CD4-positive, alpha-beta memory T cell (primary cell): ENCODE measurements around the gene MCL1. TPM values are rescaled to one million over a fixed set of nuclear protein-coding genes. Genes with fewer than 3 reads are reported as not detected.

Experiments
- CTCF ChIA-PET: fragments of 350-600 bp; sonication (Branson Sonifier 250); formaldehyde crosslinking; loops from one replicate; lab custom pipeline; 2021; ENCODE audit warnings: inconsistent platforms; ENCODE audit not compliant: partially characterized antibody; lab: Charles Lee
- POLR2A ChIA-PET: fragments of 350-600 bp; sonication (Branson Sonifier 250); formaldehyde crosslinking; loops from one replicate; lab custom pipeline; 2021; ENCODE audit not compliant: partially characterized antibody; lab: Charles Lee
- DNase-seq, 5 donors: peaks; one replicate each; pipeline versions ENCODE4 v3.0.0 to v3.0.0-alpha.2; 2020 to 2022; ENCODE audit warnings: mixed read lengths in 1 of 5
- H3K27ac ChIP-seq: one replicate; pipeline ENCODE4 v1.7.0; 2013; ENCODE audit warnings: low read depth, low read length
- H3K27me3 ChIP-seq: 2 replicates; pipeline ENCODE4 v1.7.0; 2013; ENCODE audit warnings: mild to moderate bottlenecking, low read length, moderate library complexity; ENCODE audit not compliant: insufficient read depth
- H3K36me3 ChIP-seq: 2 replicates; pipeline ENCODE4 v1.7.0; 2013; ENCODE audit warnings: mild to moderate bottlenecking, low read length, moderate library complexity; ENCODE audit not compliant: insufficient read depth
- H3K4me1 ChIP-seq: 2 replicates; pipeline ENCODE4 v1.7.0; 2013; ENCODE audit warnings: mild to moderate bottlenecking, low read length, moderate library complexity; ENCODE audit not compliant: insufficient read depth
- H3K4me3 ChIP-seq, 2 donors: one replicate each; pipeline ENCODE4 v1.7.0; 2013; ENCODE audit warnings: low read length in 2 of 2, mild to moderate bottlenecking in 1 of 2
- H3K9me3 ChIP-seq, 2 donors: one replicate each; pipeline ENCODE4 v1.7.0; 2013; ENCODE audit warnings: low read length in 2 of 2, control low read depth in 1 of 2; ENCODE audit not compliant: control insufficient read depth in 1 of 2
- H3K27ac Mint-ChIP-seq, 7 donors: one replicate each; pipeline ENCODE4 v1.8.0; 2020 to 2021; ENCODE audit warnings: mixed read lengths in 7 of 7, mild to moderate bottlenecking in 6 of 7, inconsistent platforms in 3 of 7, moderate library complexity in 3 of 7
- H3K27me3 Mint-ChIP-seq, 2 donors: one replicate each; pipeline ENCODE4 v1.8.0; 2020 to 2021; ENCODE audit warnings: mixed read lengths in 2 of 2
- H3K36me3 Mint-ChIP-seq, 2 donors: one replicate each; pipeline ENCODE4 v1.8.0; 2020 to 2021; ENCODE audit warnings: mixed read lengths in 2 of 2, inconsistent platforms in 1 of 2, mild to moderate bottlenecking in 1 of 2
- H3K4me1 Mint-ChIP-seq, 4 donors: one replicate each; pipeline ENCODE4 v1.8.0; 2020 to 2021; ENCODE audit warnings: mixed read lengths in 4 of 4, mild to moderate bottlenecking in 1 of 4
- H3K4me3 Mint-ChIP-seq, 8 donors: one replicate each; pipeline ENCODE4 v1.8.0; 2020 to 2021; ENCODE audit warnings: mixed read lengths in 8 of 8, mild to moderate bottlenecking in 7 of 8, moderate library complexity in 6 of 8, inconsistent platforms in 3 of 8
- H3K9me3 Mint-ChIP-seq, 8 donors: one replicate each; pipeline ENCODE4 v1.8.0; 2020 to 2021; ENCODE audit warnings: mixed read lengths in 8 of 8, mild to moderate bottlenecking in 5 of 8, inconsistent platforms in 3 of 8, moderate library complexity in 1 of 8
- intact Hi-C: fragments of 100-400 bp; cut with micrococcal nuclease; formaldehyde crosslinking; loops from one replicate; pipeline ENCODE4 v1.15.1; 2023
- microRNA-seq: library from miRNA; unstranded; fragments of <30 nt; microRNA quantifications from one replicate; pipeline ENCODE4 v1.2.0, GENCODE V29; 2021; ENCODE audit warnings: borderline replicate concordance, borderline number of aligned reads, borderline microRNAs expressed, mixed read lengths
- polyA plus RNA-seq, 2 donors: library from polyadenylated mRNA; unstranded; fragments of 300-500 nt; fragmentation: Illumina TruSeq; gene quantifications; one replicate each; pipeline ENCODE4 v1.2.3, GENCODE V29; 2021
- total RNA-seq, 2 experiments: library from RNA; stranded (reverse); gene quantifications; one replicate each; pipeline ENCODE4 v1.2.3, GENCODE V29; 2021

Gene MCL1
- total and polyA plus RNA-seq, 4 experiments from 2014 or later, result 116 to 331 (median 261) TPM

GRCh38 chr1:150528196-150528595 lies 51.2 kb downstream of the MCL1 start:
- Histone ChIP-seq H3K4me1 (no peaks in the 10 kb centered on the region), H3K9me3 (no peaks in the 10 kb centered on the region), H3K27ac (no peak overlapping the region), H3K4me3 (no peak overlapping the region), H3K36me3 (no peaks in the 10 kb centered on the region), H3K27me3 (no peaks in the 10 kb centered on the region)
- DNase-seq, result no peak
- Mint-ChIP-seq H3K4me3 (no peak overlapping the region), H3K27ac (no peak overlapping the region), H3K27me3 (peaks cover 0 to 3% of the 10 kb centered on the region in 2 donors), H3K4me1 (peaks cover 0 to 6% (median 4%) of the 10 kb centered on the region in 4 donors), H3K36me3 (no peaks in the 10 kb centered on the region), H3K9me3 (no peaks in the 10 kb centered on the region)
- ChIA-PET CTCF (interaction anchor here (1.6 kb wide), 1 partner anchor 12 kb away, joined by 4 read pairs; the partner anchor contains the start of gene FALEC), POLR2A (no interaction called here)
- intact Hi-C loops, result no loop called here

GRCh38 chr1:150525348-150525747 lies 54.1 kb downstream of the MCL1 start:
- POLR2A ChIA-PET, result interaction anchor here (1.2 kb wide), 1 partner anchor 12 kb away, joined by 3 read pairs; no protein-coding TSS in a partner anchor
- no peak for DNase-seq

More at GRCh38 chr1:150525348-150525747, 54.1 kb downstream of the MCL1 start:
- Histone ChIP-seq H3K27me3 (no peaks in the 10 kb centered on the region), H3K9me3 (no peaks in the 10 kb centered on the region), H3K27ac (no peak overlapping the region), H3K36me3 (no peaks in the 10 kb centered on the region), H3K4me1 (no peaks in the 10 kb centered on the region), H3K4me3 (no peak overlapping the region)
- Mint-ChIP-seq H3K27ac (no peak overlapping the region), H3K4me1 (no peaks in the 10 kb centered on the region), H3K4me3 (no peak overlapping the region), H3K36me3 (no peaks in the 10 kb centered on the region), H3K27me3 (no peaks in the 10 kb centered on the region), H3K9me3 (no peaks in the 10 kb centered on the region)
- intact Hi-C loops, result no loop called here
- CTCF ChIA-PET, result interaction anchor here (1.4 kb wide), 1 partner anchor 10 kb away, joined by 7 read pairs; the partner anchor contains the start of gene FALEC

Small RNA genes lying within 50 kb of the gene (microRNA-seq; reads per million reads assigned to microRNA genes)
- not detected for gene MIR4257

Other genes starting within 250 kb of the MCL1 start
- gene RPRD2, start 215.5 kb downstream of the MCL1 start, total RNA-seq, result 10 to 100 TPM; 60.0 to 61.0 TPM
- 10 to 100 TPM; 10.1 to 37.1 TPM for gene RPRD2, start 215.5 kb downstream of the MCL1 start, polyA plus RNA-seq
- 10 to 100 TPM; 32.3 to 35.4 TPM for gene TARS2, start 92.2 kb downstream of the MCL1 start, total RNA-seq
- gene TARS2, start 92.2 kb downstream of the MCL1 start, polyA plus RNA-seq, result 10 to 100 TPM; 23.5 to 26.4 TPM
- 1 to 10 TPM; 1.9 to 2.0 TPM for gene ECM1, start 71.5 kb downstream of the MCL1 start, total RNA-seq
- gene ECM1, start 71.5 kb downstream of the MCL1 start, polyA plus RNA-seq, result not detected
- under 1 TPM in 1 of 2 experiments, not detected in 1; 0.64 TPM for gene FALEC, start 63.9 kb downstream of the MCL1 start, total RNA-seq
- gene FALEC, start 63.9 kb downstream of the MCL1 start, polyA plus RNA-seq, result 1 to 10 TPM in 1 of 2 donors, not detected in 1; 1.1 TPM
- under 1 TPM; 0.23 to 0.33 TPM for gene ADAMTSL4, start 30.2 kb downstream of the MCL1 start, total RNA-seq
- gene ADAMTSL4, start 30.2 kb downstream of the MCL1 start, polyA plus RNA-seq, result under 1 TPM in 1 of 2 donors, not detected in 1; 0.24 TPM
- 100 to 1,000 TPM in 1 of 2 experiments, 10 to 100 TPM in 1; 99.7 to 101 TPM for gene ENSA, start 50.0 kb upstream of the MCL1 start, total RNA-seq
- 10 to 100 TPM; 52.4 to 55.2 TPM for gene ENSA, start 50.0 kb upstream of the MCL1 start, polyA plus RNA-seq
- gene GOLPH3L, start 117.5 kb upstream of the MCL1 start, total RNA-seq, result 10 to 100 TPM; 29.7 to 30.4 TPM
- gene GOLPH3L, start 117.5 kb upstream of the MCL1 start, polyA plus RNA-seq, result 10 to 100 TPM; 16.7 to 25.7 TPM
- under 1 TPM in 1 of 2 experiments, not detected in 1; 0.64 TPM for gene HORMAD1, start 141.3 kb upstream of the MCL1 start, total RNA-seq
- gene HORMAD1, start 141.3 kb upstream of the MCL1 start, polyA plus RNA-seq, result not detected
- 100 to 1,000 TPM; 119 TPM for gene CTSS, start 186.2 kb upstream of the MCL1 start, total RNA-seq
- 100 to 1,000 TPM; 146 to 172 TPM for gene CTSS, start 186.2 kb upstream of the MCL1 start, polyA plus RNA-seq
- 1 to 10 TPM; 5.9 to 6.6 TPM for gene CTSK, start 228.7 kb upstream of the MCL1 start, total RNA-seq
- gene CTSK, start 228.7 kb upstream of the MCL1 start, polyA plus RNA-seq, result under 1 TPM in 1 of 2 donors, not detected in 1; 0.56 TPM